RWPE1 (cell line): Measurements from ENCODE around the gene GPHA2.

Experiments
- CTCF ChIA-PET: fragments of 350-600 bp; sonication (Branson Sonifier 250); formaldehyde crosslinking; extraction: SDS; loops from one replicate; lab custom pipeline; 2021; lab: Yijun Ruan, JAX
- POLR2A ChIA-PET: fragments of 400-600 bp; formaldehyde crosslinking; extraction: SDS; loops from one replicate; lab custom pipeline; 2020; ENCODE audit warnings: antibody characterized with exemption; ENCODE audit not compliant: low non-redundant PET; lab: Yijun Ruan, JAX
- DNase-seq: peaks from one replicate; pipeline ENCODE4 v3.0.0; 2012; ENCODE audit warnings: low spot score
- H3K27ac ChIP-seq: fragments of 450-650 bp; 2 replicates; pipeline ENCODE4 v1.5.1; 2017
- CTCF ChIP-seq: fragments of 450-650 bp; conservative IDR thresholded peaks from 2 replicates; pipeline ENCODE4 v1.5.1; 2017; ENCODE audit warnings: low read depth, mild to moderate bottlenecking

Gene GPHA2

DNA sequence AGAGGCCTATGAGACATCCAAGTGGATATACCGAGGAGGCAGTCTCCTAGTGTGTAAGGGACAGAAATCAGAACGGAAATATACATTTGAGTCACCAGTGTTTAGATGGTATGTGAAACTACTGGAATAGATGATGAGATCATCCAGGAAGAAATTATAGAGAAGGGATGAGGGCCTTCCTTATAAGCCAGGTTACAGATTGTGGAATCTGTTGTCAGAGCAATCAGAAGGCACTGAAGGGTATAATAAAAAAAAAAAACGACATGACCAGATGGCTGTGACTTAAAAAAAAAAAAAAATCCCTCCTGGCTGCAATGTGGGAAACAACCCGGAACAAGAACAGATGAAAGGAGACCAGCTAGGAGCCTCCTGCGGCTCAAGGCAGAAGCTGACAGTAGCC, 33.5 kb upstream of the GPHA2 start:
- peak; percentile 67 for DNase-seq
- CTCF ChIA-PET = interaction anchor here (0.7 kb wide), 1 partner anchor 29 kb away, joined by 3 read pairs; no protein-coding TSS in a partner anchor
- POLR2A ChIA-PET = interaction anchor here (0.6 kb wide), 1 partner anchor 639 kb away, joined by 3 read pairs; no protein-coding TSS in a partner anchor
- H3K27ac ChIP-seq = peak overlapping the region; percentile 96
- no peak for TF ChIP-seq CTCF

DNA sequence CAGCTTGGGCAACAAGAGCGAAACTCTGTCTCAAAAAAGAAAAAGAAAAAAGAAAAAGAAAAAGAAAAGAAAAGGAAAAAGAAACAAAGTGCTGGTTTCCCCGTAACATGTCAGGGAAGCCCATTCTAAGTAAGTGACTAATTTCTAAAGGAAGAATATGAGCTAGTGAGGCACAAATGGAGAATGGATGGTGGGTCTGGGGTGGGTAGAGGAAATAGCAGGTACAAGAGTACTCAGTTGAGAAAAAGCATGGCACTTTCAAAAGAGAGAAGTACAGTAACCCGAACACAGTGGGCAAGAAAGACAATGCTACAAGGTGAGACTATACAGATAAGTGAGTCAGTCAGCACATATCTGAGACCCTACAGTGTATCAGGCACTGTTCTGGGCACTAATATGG, 31.7 kb upstream of the GPHA2 start:
- H3K27ac ChIP-seq = no peak overlapping the region
- ChIA-PET CTCF (no interaction called here), POLR2A (no interaction called here)
- no peak for TF ChIP-seq CTCF
- no peak for DNase-seq

DNA sequence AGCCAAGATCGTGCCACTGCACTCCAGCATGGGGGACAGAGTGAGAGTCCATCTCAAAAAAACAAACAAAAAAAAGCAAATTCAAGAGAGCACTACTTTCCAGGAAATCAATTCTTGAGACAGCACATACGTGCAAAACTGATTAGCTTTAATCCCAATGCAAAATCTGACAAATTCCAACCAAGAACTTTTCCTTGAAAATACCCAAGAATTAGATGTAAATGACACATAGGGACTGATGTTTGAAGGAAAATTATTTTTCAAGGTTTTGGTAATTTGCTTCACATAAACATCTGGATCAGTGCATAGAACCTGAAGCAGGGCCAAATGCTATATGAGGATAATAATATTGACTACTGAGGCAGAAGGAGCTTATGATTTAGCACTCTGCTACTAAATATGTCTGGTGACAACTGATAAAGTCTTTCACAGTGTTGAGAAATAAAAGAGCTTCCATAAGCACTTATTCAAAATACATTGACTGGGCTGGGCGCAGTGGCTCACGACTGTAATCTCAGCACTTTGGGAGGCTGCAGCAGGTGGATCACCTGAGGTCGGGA, 27.5 kb upstream of the GPHA2 start:
- no peak for DNase-seq
- H3K27ac ChIP-seq = no peak overlapping the region
- CTCF ChIA-PET = no interaction called here
- no peak for TF ChIP-seq CTCF
- POLR2A ChIA-PET = no interaction called here

GRCh38 chr11:64960719-64961118, 25.0 kb upstream of the GPHA2 start:
- DNase-seq = no peak
- CTCF ChIA-PET = no interaction called here
- no peak overlapping the region for H3K27ac ChIP-seq
- TF ChIP-seq CTCF = no peak
- POLR2A ChIA-PET = no interaction called here

DNA sequence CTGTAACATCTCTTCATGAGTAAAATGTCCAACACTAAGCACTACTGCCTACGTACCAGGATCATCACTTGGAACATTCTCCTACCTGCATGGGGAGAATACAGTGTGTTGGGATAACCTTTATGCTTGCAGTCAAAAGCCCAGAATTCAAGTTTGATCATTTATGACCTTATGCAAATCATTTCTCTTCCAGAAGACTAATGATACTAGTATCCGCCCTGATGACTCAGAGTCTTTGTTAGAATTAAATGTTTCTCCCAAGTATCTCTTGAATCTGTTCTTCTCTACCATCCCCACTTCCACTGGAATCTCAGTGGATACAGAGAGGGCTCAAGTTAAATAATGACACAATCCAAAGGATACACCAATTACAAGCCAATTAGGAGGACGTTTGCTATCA, 23.8 kb upstream of the GPHA2 start:
- DNase-seq = no peak
- H3K27ac ChIP-seq = no peak overlapping the region
- TF ChIP-seq CTCF = no peak
- ChIA-PET CTCF (no interaction called here), POLR2A (no interaction called here)

DNA sequence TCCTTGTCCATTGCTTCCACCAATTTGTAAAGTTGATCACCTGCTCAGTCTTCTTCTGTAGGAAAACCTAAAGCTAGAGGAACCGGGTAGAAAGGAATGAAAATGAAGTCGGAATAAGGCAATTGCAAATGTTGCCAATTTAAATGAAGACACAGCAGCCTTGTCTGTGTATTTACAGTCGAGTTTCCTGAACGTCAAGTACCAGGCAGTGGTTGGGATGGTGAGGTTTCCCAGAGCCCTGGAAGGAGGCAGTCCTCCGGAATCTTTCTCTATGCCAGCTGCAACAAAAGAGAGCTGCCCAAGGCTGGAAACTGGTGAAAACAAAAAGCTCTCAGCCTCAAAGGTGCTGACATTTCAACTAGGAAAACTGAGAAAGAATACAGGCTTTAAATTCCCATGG, 18.5 kb upstream of the GPHA2 start:
- no peak for TF ChIP-seq CTCF
- H3K27ac ChIP-seq = no peak overlapping the region
- no peak for DNase-seq
- CTCF ChIA-PET = no interaction called here
- POLR2A ChIA-PET = no interaction called here
